ENCODE measurements around the gene PPP1R27.
A peak's percentile ranks its signal among the peaks of the same experiment; 100 is the strongest.

GRCh38 chr17:81860756-81861568, 26.1 kb upstream of the PPP1R27 start:
- TF ChIP-seq POLR2A (IDR thresholded peaks at IDR 0.05; ENCODE audit: extremely low read depth, insufficient read length) (peak; percentile 82), MYC (IDR thresholded peaks at IDR 0.05; ENCODE audit: low read depth, low read length) (peak; percentile 93), CTCF (IDR thresholded peaks at IDR 0.05; ENCODE audit: low read depth, low read length) (no peak)
